Naive thymus-derived CD8-positive, alpha-beta T cell (primary cell): ENCODE data around the gene SNRPA. TPM values are rescaled to one million over a fixed set of nuclear protein-coding genes. Genes with fewer than 3 reads are reported as not detected.
"Not testable (repeated sequence)": the region's sequence is repeated elsewhere in the genome, so short reads cannot be mapped to it uniquely, and the experiment has no call there.

Source experiments
- ATAC-seq, 2 donors: fragments of 150-1000 bp; cut with Tn5 transposase in 1 of 2; sonication (Bioruptor Pico), chemical (Tn5 transposase) in 1 of 2; 1 replicate in 1 of 2; 2 replicates in 1 of 2; pipeline ENCODE4 v1.10.0; 2021; ENCODE audit warnings: mild to moderate bottlenecking in 2 of 2, moderate library complexity in 2 of 2
- POLR2A ChIA-PET: fragments of 350-600 bp; sonication (Branson Sonifier 250); formaldehyde crosslinking; loops from one replicate; lab custom pipeline; 2021; ENCODE audit warnings: antibody characterized with exemption; lab: Charles Lee
- DNase-seq, 10 donors: peaks; one replicate each; pipeline versions ENCODE4 v3.0.0 to v3.0.0-alpha.2; 2020 to 2022
- H3K27ac Mint-ChIP-seq, 10 donors: one replicate each; pipeline ENCODE4 v1.8.0; 2020 to 2022; ENCODE audit warnings: mild to moderate bottlenecking in 10 of 10, mixed read lengths in 10 of 10, moderate library complexity in 4 of 10, inconsistent platforms in 1 of 10
- H3K27me3 Mint-ChIP-seq, 5 donors: one replicate each; pipeline ENCODE4 v1.8.0; 2021 to 2022; ENCODE audit warnings: mixed read lengths in 5 of 5
- H3K36me3 Mint-ChIP-seq, 3 donors: one replicate each; pipeline ENCODE4 v1.8.0; 2020 to 2022; ENCODE audit warnings: mixed read lengths in 3 of 3, mild to moderate bottlenecking in 2 of 3, inconsistent platforms in 1 of 3
- H3K4me1 Mint-ChIP-seq, 4 donors: one replicate each; pipeline ENCODE4 v1.8.0; 2021 to 2022; ENCODE audit warnings: mixed read lengths in 4 of 4
- H3K4me3 Mint-ChIP-seq, 10 donors: one replicate each; pipeline ENCODE4 v1.8.0; 2020 to 2022; ENCODE audit warnings: mild to moderate bottlenecking in 10 of 10, mixed read lengths in 10 of 10, moderate library complexity in 6 of 10, inconsistent platforms in 1 of 10
- H3K9me3 Mint-ChIP-seq, 9 donors: one replicate each; pipeline ENCODE4 v1.8.0; 2020 to 2022; ENCODE audit warnings: mixed read lengths in 9 of 9, mild to moderate bottlenecking in 3 of 9, inconsistent platforms in 1 of 9, moderate library complexity in 1 of 9
- polyA plus RNA-seq, 3 donors: library from polyadenylated mRNA; unstranded; fragments of 300-500 nt; fragmentation: Illumina TruSeq; gene quantifications; one replicate each; pipeline ENCODE4 v1.2.3, GENCODE V29; 2021
- total RNA-seq, 8 experiments: library from RNA in 2 of 8; stranded (reverse) in 2 of 8; gene quantifications; one replicate each; pipeline ENCODE4 v1.2.3 and lab custom pipeline; 2021 to 2026

SNRPA gene
- total and polyA plus RNA-seq, 5 experiments from 2014 or later: 45.9 to 68.2 (median 62.3) TPM

DNA sequence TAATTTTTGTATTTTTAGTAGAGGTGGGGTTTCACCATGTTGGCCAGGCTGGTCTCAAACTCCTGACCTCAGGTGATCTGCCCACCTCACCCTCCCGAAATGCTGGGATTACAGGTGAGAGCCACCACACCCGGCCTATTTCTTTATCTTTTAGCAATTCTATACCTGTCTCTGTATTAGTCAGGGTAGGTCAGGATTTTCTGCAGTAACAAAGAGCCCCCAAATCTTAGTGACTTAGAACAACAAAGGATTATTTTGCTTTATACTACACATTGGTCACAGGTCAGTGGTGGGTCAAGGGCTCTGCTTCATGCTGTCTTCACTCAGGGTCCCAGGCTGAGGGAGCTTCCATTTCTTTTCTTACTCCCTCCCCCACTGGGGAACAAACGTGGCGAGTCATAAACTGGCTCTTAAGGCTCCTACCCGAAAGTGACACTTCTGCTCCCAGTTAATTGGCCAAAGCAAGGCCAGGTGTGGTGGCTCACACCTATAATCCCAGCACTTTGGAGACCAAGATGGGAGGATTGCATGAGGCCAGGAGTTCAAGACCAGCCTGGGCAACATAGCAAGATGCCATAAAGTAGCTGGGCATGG, 27.2 kb upstream of the SNRPA start:
- H3K9me3 Mint-ChIP-seq: no peaks in the 10 kb centered on the region
- POLR2A ChIA-PET: interaction anchor here (0.6 kb wide), 1 partner anchor 13 kb away, joined by 3 read pairs; no protein-coding TSS in a partner anchor
- H3K27me3 Mint-ChIP-seq: no peaks in the 10 kb centered on the region
- peaks cover 0 to 30% (median 13%) of the 10 kb centered on the region in 3 donors for H3K36me3 Mint-ChIP-seq
- ATAC-seq: no peak
- H3K4me3 Mint-ChIP-seq: peak overlapping the region in 1 of 10 donors; percentile 2
- DNase-seq: no peak
- peaks cover 18 to 48% (median 40%) of the 10 kb centered on the region in 4 donors for H3K4me1 Mint-ChIP-seq
- H3K27ac Mint-ChIP-seq: peak overlapping the region in 1 of 10 donors; percentile 49

DNA sequence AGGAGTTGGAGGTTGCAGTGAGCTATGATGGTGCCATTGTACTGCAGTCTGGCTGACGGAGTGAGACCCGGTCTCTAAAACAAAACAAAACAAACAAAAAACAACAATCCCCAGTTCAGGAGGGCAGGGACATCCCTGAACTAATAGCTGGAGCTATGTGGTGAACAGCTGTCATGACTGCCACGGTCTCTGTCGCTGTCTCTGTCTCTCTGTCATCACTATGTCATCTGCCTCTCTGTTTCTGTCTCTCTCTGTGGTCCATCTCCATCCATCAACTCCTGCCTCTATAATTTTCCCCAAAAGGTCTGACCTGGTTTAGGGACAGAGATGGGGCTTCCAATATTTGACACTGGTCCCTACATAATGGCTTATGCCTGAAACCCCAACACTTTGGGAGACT, 26.7 kb upstream of the SNRPA start:
- DNase-seq (no peak), ATAC-seq (no peak)
- Mint-ChIP-seq H3K36me3 (peaks cover 0 to 33% (median 13%) of the 10 kb centered on the region in 3 donors), H3K27ac (peak overlapping the region in 2 of 10 donors; percentile 49 to 56), H3K27me3 (no peaks in the 10 kb centered on the region), H3K9me3 (no peaks in the 10 kb centered on the region), H3K4me1 (peaks cover 18 to 42% (median 35%) of the 10 kb centered on the region in 4 donors), H3K4me3 (no peak overlapping the region)
- POLR2A ChIA-PET: interaction anchor here (0.6 kb wide), 2 partner anchors 12 to 25 kb away, joined by 3 read pairs; no protein-coding TSS in a partner anchor

DNA sequence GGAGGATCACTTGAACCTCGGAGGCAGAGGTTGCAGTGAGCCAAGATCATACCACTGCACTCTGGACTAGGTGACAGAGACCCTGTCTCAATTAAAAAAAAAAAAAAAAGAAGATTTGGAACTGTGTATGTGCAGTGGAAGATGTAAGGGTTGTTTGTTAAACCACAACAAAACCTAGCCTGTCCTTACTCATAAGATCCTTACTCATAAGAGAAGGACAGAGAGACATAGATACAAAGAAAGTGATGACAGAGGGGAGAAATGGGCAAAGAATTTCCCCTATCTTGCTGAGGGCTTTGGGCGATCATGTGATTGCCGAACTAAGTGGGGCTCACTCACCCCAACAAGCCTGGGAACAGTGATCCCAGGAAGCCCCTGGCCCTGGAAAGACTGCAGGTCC, 26.1 kb upstream of the SNRPA start:
- POLR2A ChIA-PET: interaction anchor here (0.6 kb wide), 1 partner anchor 24 kb away, joined by 3 read pairs; no protein-coding TSS in a partner anchor
- Mint-ChIP-seq H3K36me3 (peaks cover 0 to 38% (median 13%) of the 10 kb centered on the region in 3 donors), H3K9me3 (no peaks in the 10 kb centered on the region), H3K27ac (no peak overlapping the region), H3K27me3 (no peaks in the 10 kb centered on the region), H3K4me3 (no peak overlapping the region), H3K4me1 (peaks cover 17 to 37% (median 30%) of the 10 kb centered on the region in 4 donors)
- ATAC-seq (no peak), DNase-seq (no peak)

DNA sequence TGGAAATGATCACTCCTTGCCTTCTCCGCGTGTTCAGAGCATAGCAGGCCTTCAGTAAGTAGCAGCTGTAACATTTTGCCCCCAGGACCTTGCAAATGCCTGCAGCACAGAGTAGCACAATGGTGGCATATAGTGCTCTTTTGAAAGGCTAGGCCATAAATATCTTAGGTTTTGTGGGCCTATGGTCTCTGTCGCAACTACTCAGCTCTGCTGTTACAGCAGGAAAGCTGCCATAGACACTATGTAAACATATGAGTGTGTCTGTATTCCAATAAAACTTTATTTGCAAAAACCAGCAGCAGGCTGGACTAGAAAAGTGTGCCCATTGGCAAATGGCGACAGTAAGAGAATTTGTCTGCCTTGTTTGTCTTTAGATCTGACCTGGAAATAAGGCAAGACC, 24.7 kb upstream of the SNRPA start:
- H3K4me1 Mint-ChIP-seq: peaks cover 8 to 26% (median 16%) of the 10 kb centered on the region in 4 donors
- ATAC-seq: no peak
- H3K36me3 Mint-ChIP-seq: peaks cover 0 to 50% (median 21%) of the 10 kb centered on the region in 3 donors
- no peak overlapping the region for H3K27ac Mint-ChIP-seq
- POLR2A ChIA-PET: interaction anchor here (0.7 kb wide), 1 partner anchor 680 kb away, joined by 4 read pairs; no protein-coding TSS in a partner anchor
- no peaks in the 10 kb centered on the region for H3K27me3 Mint-ChIP-seq
- no peak overlapping the region for H3K4me3 Mint-ChIP-seq
- no peaks in the 10 kb centered on the region for H3K9me3 Mint-ChIP-seq
- DNase-seq: no peak

DNA sequence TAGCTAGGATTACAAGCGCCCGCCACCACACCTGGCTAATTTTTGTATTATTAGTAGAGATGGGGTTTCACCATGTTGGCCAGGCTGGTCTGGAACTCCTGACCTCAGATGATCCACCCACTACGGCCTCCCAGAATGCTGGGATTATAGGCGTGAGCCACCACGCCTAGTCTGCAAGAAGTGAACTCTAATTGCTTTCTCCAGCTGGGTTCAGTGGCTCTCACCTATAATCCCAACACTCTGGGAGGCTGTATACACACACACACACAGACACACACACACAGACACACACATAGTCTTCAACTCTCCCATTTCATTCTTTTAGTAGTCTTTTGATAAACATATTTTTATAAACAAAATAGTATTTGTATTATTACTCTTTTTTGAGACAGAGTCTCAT, 20.9 kb upstream of the SNRPA start:
- H3K4me3 Mint-ChIP-seq, H3K9me3 Mint-ChIP-seq, H3K27me3 Mint-ChIP-seq, ATAC-seq, DNase-seq, H3K4me1 Mint-ChIP-seq, POLR2A ChIA-PET: not testable (repeated sequence)
- H3K36me3 Mint-ChIP-seq: peaks cover 0 to 71% (median 32%) of the 10 kb centered on the region in 3 donors
- peak overlapping the region in 1 of 10 donors; percentile 48 for H3K27ac Mint-ChIP-seq

DNA sequence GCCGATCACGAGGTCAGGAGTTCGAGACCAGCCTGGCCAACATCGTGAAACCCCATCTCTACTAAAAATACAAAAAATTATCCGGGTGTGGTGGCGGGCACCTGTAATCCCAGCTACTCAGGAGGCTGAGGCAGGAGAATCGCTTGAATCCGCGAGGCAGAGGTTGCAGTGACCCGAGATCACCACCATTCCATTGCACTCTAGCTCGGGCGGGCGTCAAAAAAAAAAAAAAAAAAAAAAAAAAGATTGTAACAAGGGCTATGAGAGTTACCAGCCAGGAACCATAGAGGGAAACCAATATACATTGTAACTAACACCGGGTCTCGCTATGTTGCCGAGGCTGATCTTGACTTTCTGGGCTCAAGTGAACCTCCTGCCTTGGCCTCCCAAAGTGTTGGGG, 18.7 kb upstream of the SNRPA start:
- DNase-seq, H3K4me3 Mint-ChIP-seq, H3K27me3 Mint-ChIP-seq, H3K9me3 Mint-ChIP-seq, H3K4me1 Mint-ChIP-seq, ATAC-seq, H3K27ac Mint-ChIP-seq: not testable (repeated sequence)
- peaks cover 6 to 65% (median 32%) of the 10 kb centered on the region in 3 donors for H3K36me3 Mint-ChIP-seq
- POLR2A ChIA-PET: interaction anchor here (1.0 kb wide), 1 partner anchor 18 kb away, joined by 3 read pairs; no protein-coding TSS in a partner anchor

DNA sequence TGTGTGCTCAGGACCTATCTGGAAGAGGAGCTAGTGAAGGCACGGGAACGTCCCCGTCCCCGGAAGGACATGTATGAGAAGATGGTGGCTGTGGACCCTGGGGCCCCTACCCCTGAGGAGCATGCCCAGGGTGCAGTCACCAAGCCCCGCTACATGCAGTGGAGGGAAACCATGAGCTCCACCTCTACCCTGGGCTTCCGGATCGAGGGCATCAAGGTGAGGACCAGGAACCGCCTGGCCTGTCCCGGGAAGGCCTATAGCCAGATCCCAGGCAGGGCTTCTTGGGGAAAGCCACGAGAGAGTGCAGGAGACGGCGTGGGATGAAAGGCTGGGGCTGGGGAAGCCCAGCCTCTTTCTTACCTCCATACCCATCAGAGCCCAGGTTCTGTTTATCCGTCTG, 17.9 kb upstream of the SNRPA start:
- Mint-ChIP-seq H3K36me3 (peaks cover 6 to 68% (median 29%) of the 10 kb centered on the region in 3 donors), H3K9me3 (no peaks in the 10 kb centered on the region), H3K27me3 (no peaks in the 10 kb centered on the region), H3K27ac (no peak overlapping the region), H3K4me1 (peaks cover 0 to 6% (median 1%) of the 10 kb centered on the region in 4 donors), H3K4me3 (no peak overlapping the region)
- no peak for ATAC-seq
- POLR2A ChIA-PET: interaction anchor here (1.0 kb wide), 1 partner anchor 17 kb away, joined by 3 read pairs; no protein-coding TSS in a partner anchor
- no peak for DNase-seq

DNA sequence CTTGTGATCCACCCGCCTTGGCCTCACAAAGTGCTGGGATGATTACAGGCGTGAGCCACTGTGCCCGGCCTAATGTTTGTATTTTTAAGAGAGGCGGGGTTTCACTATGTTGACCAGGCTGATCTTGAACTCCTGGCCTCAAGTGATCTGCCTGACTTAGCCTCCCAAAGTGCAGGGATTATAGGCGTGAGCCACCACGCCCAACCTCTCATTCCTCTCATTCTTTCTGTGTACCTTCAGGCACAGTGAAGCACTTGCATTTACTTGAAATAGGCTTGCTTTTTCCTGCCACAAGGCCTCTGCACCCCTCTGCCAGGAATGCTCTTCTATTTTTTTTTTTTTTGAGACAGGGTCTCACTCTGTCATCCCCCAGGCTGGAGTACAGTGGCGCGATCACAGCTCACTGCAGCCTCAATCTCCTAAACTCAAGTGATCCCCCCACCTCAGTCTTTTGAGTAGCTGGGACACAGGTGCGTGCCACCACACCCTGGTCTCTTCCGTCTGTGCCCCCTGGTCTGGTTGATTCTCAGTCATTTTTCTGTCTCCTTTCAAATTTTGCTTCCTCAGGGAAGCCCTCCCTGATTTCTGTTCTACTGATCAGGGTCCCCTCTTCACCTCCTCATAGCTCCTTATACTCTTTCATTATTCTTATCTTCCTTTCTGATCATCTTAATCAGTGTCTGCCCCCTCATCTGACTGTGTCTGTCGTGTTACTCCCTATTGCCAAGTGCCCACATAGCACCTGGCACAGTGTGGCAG, 15.8 kb upstream of the SNRPA start:
- no peak for ATAC-seq
- no peak for DNase-seq
- H3K27me3 Mint-ChIP-seq: no peaks in the 10 kb centered on the region
- peak overlapping the region in 5 of 10 donors; percentile 1 to 81 (median 71) for H3K27ac Mint-ChIP-seq
- peaks cover 0 to 6% (median 1%) of the 10 kb centered on the region in 4 donors for H3K4me1 Mint-ChIP-seq
- no peaks in the 10 kb centered on the region for H3K9me3 Mint-ChIP-seq
- H3K36me3 Mint-ChIP-seq: peaks cover 6 to 68% (median 27%) of the 10 kb centered on the region in 3 donors
- POLR2A ChIA-PET: no interaction called here
- H3K4me3 Mint-ChIP-seq: peak overlapping the region in 1 of 10 donors; percentile 32

DNA sequence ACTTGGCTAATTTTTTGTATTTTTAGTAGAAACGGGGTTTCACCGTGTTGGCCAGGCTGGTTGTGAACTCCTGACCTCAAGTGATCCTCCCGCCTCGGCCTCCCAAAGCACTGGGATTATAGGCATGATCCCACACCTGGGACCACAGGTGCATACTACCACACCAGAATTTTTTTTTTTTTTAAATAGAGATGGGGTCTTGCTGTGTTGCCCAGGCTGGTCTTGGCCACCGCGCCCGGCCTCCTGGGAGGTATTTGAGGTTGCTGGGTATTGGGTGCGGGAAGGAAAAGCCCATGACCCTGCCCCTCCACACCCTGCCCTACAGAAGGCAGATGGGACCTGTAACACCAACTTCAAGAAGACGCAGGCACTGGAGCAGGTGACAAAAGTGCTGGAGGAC, 14.3 kb upstream of the SNRPA start:
- H3K27ac Mint-ChIP-seq: no peak overlapping the region
- POLR2A ChIA-PET: interaction anchor here (0.5 to 0.7 kb wide), 2 partner anchors 13 to 30 kb away, joined by 3 to 10 read pairs; no protein-coding TSS in a partner anchor

DNA sequence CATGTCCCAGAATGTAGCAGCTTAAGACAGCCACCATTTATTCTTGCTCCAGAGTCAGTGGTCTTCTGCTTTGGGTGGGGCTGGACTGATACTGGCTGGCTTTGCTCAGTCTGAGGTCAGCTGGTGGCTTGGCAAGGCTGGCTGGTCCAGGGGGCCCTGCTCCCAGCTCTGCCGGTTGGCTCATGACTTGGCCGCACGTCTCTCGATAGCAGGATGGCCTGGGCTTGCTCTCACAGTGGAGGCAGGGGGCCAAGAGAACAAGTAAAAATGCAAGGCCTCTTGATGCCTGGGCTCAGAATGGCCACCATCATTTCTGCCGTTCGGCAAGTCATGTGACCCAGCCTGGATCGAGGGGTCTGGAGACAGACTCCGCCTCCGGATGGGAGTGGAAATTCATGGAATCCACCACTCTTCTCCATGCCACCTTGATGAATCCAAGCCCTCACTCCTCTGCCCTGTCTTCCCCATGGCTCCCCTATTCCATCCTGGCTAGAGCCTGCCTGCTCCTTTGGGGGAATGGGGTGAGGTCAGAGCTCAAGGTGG, 13.8 kb upstream of the SNRPA start:
- Mint-ChIP-seq H3K36me3 (peaks cover 6 to 53% (median 18%) of the 10 kb centered on the region in 3 donors), H3K4me3 (no peak overlapping the region), H3K27ac (no peak overlapping the region), H3K4me1 (peaks cover 0 to 3% (median 1%) of the 10 kb centered on the region in 4 donors), H3K27me3 (no peaks in the 10 kb centered on the region), H3K9me3 (no peaks in the 10 kb centered on the region)
- POLR2A ChIA-PET: no interaction called here
- ATAC-seq (no peak), DNase-seq (no peak)

More for the DNA sequence above, 14.3 kb upstream of the SNRPA start:
- H3K9me3 Mint-ChIP-seq: no peaks in the 10 kb centered on the region
- no peak for ATAC-seq
- no peaks in the 10 kb centered on the region for H3K27me3 Mint-ChIP-seq
- H3K4me3 Mint-ChIP-seq: no peak overlapping the region
- H3K36me3 Mint-ChIP-seq: peaks cover 6 to 57% (median 18%) of the 10 kb centered on the region in 3 donors
- peaks cover 0 to 3% (median 0%) of the 10 kb centered on the region in 4 donors for H3K4me1 Mint-ChIP-seq
- DNase-seq: no peak

DNA sequence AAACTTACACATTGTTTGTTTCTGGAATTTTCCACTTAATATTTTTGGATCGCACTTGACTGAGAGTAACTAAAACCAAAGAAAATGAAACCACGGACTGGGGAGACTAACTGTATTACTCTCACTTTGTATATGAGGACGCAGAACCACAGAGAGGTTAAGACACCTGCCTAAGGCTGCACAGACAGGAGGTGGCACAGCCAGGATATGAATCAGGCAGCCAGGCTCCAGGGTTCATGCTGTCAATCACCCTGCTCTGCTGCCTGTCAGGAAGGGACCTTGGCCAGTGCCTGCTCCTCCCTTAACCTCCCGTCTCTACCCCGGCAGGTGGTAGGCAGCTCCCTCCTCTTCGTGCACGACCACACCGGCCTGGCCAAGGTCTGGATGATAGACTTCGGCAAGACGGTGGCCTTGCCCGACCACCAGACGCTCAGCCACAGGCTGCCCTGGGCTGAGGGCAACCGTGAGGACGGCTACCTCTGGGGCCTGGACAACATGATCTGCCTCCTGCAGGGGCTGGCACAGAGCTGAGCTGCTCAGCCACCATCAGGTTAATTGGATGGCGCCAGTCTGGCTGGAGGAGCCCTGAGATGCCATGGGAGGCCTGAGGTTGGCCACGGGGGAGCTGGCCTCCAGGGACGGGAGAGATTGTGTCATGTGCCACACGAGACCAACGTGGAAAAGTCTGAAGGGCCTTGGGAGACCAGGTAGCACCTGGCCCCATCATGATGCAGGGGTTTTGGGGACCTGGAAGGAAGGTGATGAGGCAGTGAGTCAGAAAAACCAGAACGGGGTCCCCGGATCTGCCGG, 11.8 kb upstream of the SNRPA start:
- POLR2A ChIA-PET: interaction anchor here (2.3 kb wide), 1 partner anchor 68 kb away, joined by 5 read pairs; no protein-coding TSS in a partner anchor
- DNase-seq (no peak), ATAC-seq (no peak)
- H3K9me3 Mint-ChIP-seq: no peaks in the 10 kb centered on the region
- H3K4me3 Mint-ChIP-seq: no peak overlapping the region
- H3K36me3 Mint-ChIP-seq: peaks cover 6 to 32% (median 10%) of the 10 kb centered on the region in 3 donors
- no peaks in the 10 kb centered on the region for H3K27me3 Mint-ChIP-seq
- H3K4me1 Mint-ChIP-seq: peaks cover 0 to 3% (median 1%) of the 10 kb centered on the region in 4 donors
- peak overlapping the region in 1 of 10 donors; percentile 62 for H3K27ac Mint-ChIP-seq
